Measurements from ENCODE around the gene GALNT7. TPM values are rescaled to one million over a fixed set of nuclear protein-coding genes. Genes with fewer than 3 reads are reported as not detected.

GALNT7 gene
- total RNA-seq, 1 donor from 2014 or later = 8.2 TPM

- Histone ChIP-seq H3K36me3 (no peaks in the 10 kb centered on the region), H3K4me1 (no peaks in the 10 kb centered on the region), H3K27me3 (no peaks in the 10 kb centered on the region), H3K27ac (no peak overlapping the region), H3K4me3 (no peak overlapping the region), H3K9me3 (no peaks in the 10 kb centered on the region)
- intact Hi-C loops (cut with DNase I) = no loop called here
- DNase-seq (ENCODE audit: low spot score in 2 of 2) = no peak
- no peak for TF ChIP-seq CTCF (IDR thresholded peaks at IDR 0.05)
These were observed 105.3 kb downstream of the GALNT7 start for GRCh38 chr4:173273941-173274340.

GRCh38 chr4:173274744-173275143 is 106.1 kb downstream of the GALNT7 start:
- intact Hi-C loops (cut with DNase I) = no loop called here

GRCh38 chr4:173275150-173275549 is 106.5 kb downstream of the GALNT7 start:
- no peak for DNase-seq (ENCODE audit: low spot score in 2 of 2)
- TF ChIP-seq CTCF (IDR thresholded peaks at IDR 0.05) = no peak
- Histone ChIP-seq H3K9me3 (no peaks in the 10 kb centered on the region), H3K4me1 (no peaks in the 10 kb centered on the region), H3K4me3 (no peak overlapping the region), H3K27ac (no peak overlapping the region), H3K36me3 (no peaks in the 10 kb centered on the region), H3K27me3 (no peaks in the 10 kb centered on the region)
- intact Hi-C loops (cut with DNase I) = no loop called here

More at GRCh38 chr4:173274744-173275143, 106.1 kb downstream of the GALNT7 start:
- no peak for TF ChIP-seq CTCF (IDR thresholded peaks at IDR 0.05)
- Histone ChIP-seq H3K9me3 (no peaks in the 10 kb centered on the region), H3K4me1 (no peaks in the 10 kb centered on the region), H3K4me3 (no peak overlapping the region), H3K27ac (no peak overlapping the region), H3K36me3 (no peaks in the 10 kb centered on the region), H3K27me3 (no peaks in the 10 kb centered on the region)
- no peak for DNase-seq (ENCODE audit: low spot score in 2 of 2)

GRCh38 chr4:173277340-173277739 is 108.7 kb downstream of the GALNT7 start:
- no peaks in the 10 kb centered on the region for H3K27me3 ChIP-seq
- no peak for TF ChIP-seq CTCF (IDR thresholded peaks at IDR 0.05)
- no peak for DNase-seq (ENCODE audit: low spot score in 2 of 2)
- no peaks in the 10 kb centered on the region for H3K4me1 ChIP-seq
- H3K4me3 ChIP-seq = no peak overlapping the region
- H3K9me3 ChIP-seq = no peaks in the 10 kb centered on the region
- intact Hi-C loops (cut with DNase I) = no loop called here
- H3K27ac ChIP-seq = no peak overlapping the region
- H3K36me3 ChIP-seq = no peaks in the 10 kb centered on the region

GRCh38 chr4:173280998-173281397 is 112.4 kb downstream of the GALNT7 start:
- intact Hi-C loops (cut with DNase I) = no loop called here

More at GRCh38 chr4:173280998-173281397, 112.4 kb downstream of the GALNT7 start:
- Histone ChIP-seq H3K27ac (no peak overlapping the region), H3K9me3 (peaks cover 0 to 22% of the 10 kb centered on the region in 2 donors), H3K36me3 (no peaks in the 10 kb centered on the region), H3K4me1 (no peaks in the 10 kb centered on the region), H3K27me3 (no peaks in the 10 kb centered on the region), H3K4me3 (no peak overlapping the region)
- DNase-seq (ENCODE audit: low spot score in 2 of 2) = no peak
- TF ChIP-seq CTCF (IDR thresholded peaks at IDR 0.05) = no peak
